Panc1 (cell line): ENCODE data around the gene CTSA.

ENCODE experiments used
- CTCF ChIP-seq: fragments of 450-650 bp; IDR thresholded peaks from 2 replicates; pipeline ENCODE4 v1.5.1; 2017; ENCODE audit warnings: mild to moderate bottlenecking
- POLR2AphosphoS5 ChIP-seq: IDR thresholded peaks from 2 replicates; pipeline ENCODE4 v1.6.1; 2012; ENCODE audit warnings: mild to moderate bottlenecking, low read depth, low read length, moderate library complexity
- REST ChIP-seq, 2 experiments: IDR thresholded peaks; 2 replicates each; pipeline ENCODE4 v1.6.1; 2011 to 2012; ENCODE audit warnings: low read depth in 2 of 2, control low read depth in 1 of 2, low read length in 1 of 2, mild to moderate bottlenecking in 1 of 2, moderate library complexity in 1 of 2; ENCODE audit not compliant: insufficient read depth in 1 of 2
- TCF7L2 ChIP-seq: IDR thresholded peaks from 2 replicates; pipeline ENCODE4 v1.6.1; 2011; ENCODE audit warnings: mild to moderate bottlenecking, low read depth, low read length, inconsistent platforms

- TF ChIP-seq REST (IDR thresholded peaks at IDR 0.05; ENCODE audit: insufficient read depth in 1 of 2, low read depth in 2 of 2, low read length in 1 of 2) (no peak), CTCF (no peak), POLR2AphosphoS5 (no peak), TCF7L2 (no peak)
Observed at GRCh38 chr20:45857882-45858216, 33.3 kb upstream of the CTSA start.
